ENCODE measurements around the gene SORCS2.

GRCh38 chr4:7226439-7226838 is 34.1 kb downstream of the SORCS2 start:
- TF ChIP-seq POLR2AphosphoS5 (IDR thresholded peaks at IDR 0.05; ENCODE audit: low read depth, low read length) = no peak
- TF ChIP-seq TAF1 (IDR thresholded peaks at IDR 0.05; ENCODE audit: borderline replicate concordance, insufficient read depth, low read length) = no peak
- no peak for TF ChIP-seq SIN3A (IDR thresholded peaks at IDR 0.05; ENCODE audit: borderline replicate concordance, insufficient read depth, low read length)

Data from PFSK-1 (cell line).